Hematopoietic multipotent progenitor cell treated with erythropoietin and hydrocortisone succinate and interleukin-3 and kit ligand, for 15 days (in vitro differentiated cells): ENCODE data around the gene GRSF1.
"Not testable (repeated sequence)": the region's sequence is repeated elsewhere in the genome, so short reads cannot be mapped to it uniquely, and the experiment has no call there.

ENCODE experiments used
- DNase-seq: peaks from one replicate; pipeline ENCODE4 v3.0.0-alpha.2; 2015; ENCODE audit warnings: low spot score

The GRSF1 gene

DNA sequence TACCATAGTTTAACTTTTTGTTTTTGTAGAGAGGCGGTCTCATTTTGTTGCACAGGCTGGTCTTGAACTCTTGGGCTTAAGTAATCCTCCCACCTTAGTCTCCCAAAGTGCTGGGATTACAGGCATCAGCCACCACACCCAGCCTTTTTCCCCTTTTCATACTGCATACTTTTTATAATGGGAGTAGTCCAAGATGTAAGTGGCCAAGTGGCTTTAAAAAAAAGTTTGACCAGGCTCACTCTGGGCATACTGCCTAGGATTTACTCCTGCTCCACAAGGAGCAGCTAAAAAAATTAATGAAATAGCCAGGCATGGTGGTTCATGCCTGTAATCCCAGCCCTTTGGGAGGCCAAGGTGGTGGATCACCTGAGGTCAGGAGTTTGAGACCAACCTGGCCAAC, 6.0 kb downstream of the GRSF1 start:
- DNase-seq = no peak

GRCh38 chr4:70831293-70831692, 8.4 kb downstream of the GRSF1 start:
- no peak for DNase-seq

DNA sequence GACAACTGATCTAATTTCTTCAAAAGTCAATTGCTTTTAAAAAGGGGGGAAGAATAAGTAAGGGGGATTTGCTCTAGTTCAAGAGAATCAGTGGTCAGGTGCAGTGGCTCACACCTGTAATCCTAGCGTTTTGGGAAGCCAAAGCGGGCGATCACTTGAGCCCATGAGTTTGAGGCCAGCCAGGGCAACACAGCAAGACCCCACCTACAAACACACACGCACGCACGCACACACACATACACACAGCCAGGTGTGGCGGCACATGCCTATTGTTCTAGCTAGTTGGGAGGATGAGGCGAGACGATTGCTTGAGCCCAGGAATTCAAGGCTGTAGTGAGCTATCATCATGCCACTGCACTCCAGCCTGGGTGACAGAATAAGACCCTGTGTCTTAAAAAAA, 9.6 kb downstream of the GRSF1 start:
- no peak for DNase-seq

- no peak for DNase-seq
These were observed 10.2 kb downstream of the GRSF1 start for GRCh38 chr4:70829492-70829891.

GRCh38 chr4:70829015-70829414, 10.7 kb downstream of the GRSF1 start:
- DNase-seq = no peak

DNA sequence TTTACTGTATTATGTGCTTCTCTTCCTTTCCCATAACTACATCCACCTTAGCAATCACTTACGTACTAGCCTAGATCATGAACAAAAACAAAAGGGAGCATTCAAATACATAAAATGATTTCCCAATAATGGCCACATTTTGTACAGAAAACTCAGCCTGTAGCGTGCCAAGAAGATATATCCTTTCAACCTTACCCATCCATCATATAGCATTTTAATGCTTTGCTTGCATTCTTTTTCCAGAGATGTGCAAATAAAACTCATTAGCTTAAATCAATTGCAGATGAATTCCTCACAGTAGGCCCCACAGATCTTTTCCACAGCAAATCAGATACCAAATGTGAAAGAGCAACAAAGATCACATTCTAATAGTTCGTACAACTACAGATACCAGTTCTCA, 20.8 kb downstream of the GRSF1 start:
- DNase-seq = no peak

GRCh38 chr4:70818173-70818855, 21.4 kb downstream of the GRSF1 start:
- DNase-seq = no peak

DNA sequence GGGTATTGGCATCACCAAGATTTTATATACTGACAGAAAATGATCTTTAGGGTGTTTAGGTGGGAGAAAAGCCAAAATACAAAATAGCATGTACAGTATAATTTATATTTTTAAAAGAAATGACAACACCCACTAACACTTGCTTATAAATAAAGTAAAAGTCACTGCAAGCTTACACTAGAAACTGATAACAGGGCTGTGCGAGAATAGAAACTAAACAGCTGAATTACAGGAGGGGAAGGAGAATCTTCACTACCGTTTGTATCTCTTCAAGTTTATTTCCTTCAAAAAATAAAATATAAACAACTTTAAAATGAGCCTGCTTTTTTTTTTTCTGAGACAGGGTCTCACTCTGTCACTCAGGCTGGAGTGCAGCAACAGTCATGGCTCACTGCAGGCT, 22.8 kb downstream of the GRSF1 start:
- no peak for DNase-seq

- no peak for DNase-seq
These were observed 24.3 kb downstream of the GRSF1 start for GRCh38 chr4:70815370-70815769.

DNA sequence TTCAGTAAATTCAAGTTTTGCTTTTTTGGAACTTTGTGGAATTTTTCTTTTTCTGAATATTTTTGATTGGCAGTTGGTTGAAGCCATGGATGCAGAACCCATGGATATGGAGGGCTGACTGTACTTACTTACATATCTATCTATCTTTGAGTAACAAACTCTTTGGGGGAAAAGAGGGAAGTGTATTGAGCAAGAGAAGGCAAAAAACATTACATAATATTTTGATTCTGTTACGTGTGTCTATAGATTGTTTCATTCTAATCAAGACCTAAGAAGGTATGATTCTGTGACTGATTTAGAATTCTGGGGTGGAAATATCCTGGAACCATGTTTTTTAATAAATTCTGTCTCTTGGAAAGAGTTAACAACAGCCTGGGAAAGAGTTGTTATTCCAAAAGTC, 31.5 kb downstream of the GRSF1 start:
- DNase-seq = no peak

DNA sequence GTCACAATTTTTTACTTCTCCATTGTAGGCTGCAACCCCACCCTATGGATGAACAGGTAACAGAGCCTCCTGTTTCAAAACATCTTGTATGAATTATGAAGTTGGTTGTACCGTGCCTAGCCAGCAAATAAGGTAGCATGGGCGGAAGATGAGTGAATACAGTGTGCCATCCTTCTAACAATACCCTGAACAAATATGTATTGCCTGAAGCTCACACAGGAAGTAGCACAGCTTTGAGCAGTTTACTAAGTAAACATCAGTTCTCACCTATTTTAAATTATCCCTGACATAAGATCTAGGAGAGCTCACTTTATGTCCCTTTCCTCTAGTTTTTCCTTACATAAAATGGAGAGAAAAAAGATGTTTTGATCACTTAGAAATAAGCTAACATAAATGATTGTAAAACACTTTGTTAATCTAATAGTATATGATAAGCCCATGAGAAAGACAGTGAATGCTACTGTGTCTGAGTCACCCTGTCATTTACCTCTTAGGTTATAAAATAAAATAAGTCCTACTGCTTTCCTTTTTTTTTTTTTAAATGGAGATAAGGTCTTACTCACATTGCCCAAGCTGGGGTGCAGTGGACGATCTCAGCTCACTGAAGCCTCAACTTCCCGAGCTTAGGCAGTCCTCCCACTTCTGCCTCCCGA, 36.6 kb downstream of the GRSF1 start:
- no peak for DNase-seq

- DNase-seq = no peak
These were observed 38.4 kb downstream of the GRSF1 start for GRCh38 chr4:70801265-70801809.

GRCh38 chr4:70793626-70794025, 46.1 kb downstream of the GRSF1 start:
- DNase-seq = no peak

GRCh38 chr4:70788733-70789132, 51.0 kb downstream of the GRSF1 start:
- no peak for DNase-seq

- DNase-seq = no peak
These were observed 52.2 kb downstream of the GRSF1 start for GRCh38 chr4:70787496-70787895.

DNA sequence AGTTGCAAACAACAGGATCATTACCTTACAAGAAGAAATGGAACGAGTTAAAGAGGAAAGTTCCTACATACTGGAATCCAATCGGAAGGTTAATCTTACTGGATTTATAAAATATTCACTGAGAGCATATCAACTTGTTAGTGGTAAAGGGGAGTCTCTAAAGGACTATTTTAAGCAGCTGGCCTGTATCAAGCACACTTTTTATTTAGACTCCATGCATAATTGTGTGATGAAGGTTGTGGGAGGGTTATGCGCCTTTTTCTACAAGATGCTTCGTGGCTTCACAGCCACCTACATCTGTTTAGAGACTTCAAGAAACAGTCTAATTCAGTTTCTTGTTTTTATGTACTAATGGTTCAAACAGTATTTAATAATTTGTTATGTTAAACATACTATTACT, 56.6 kb downstream of the GRSF1 start:
- DNase-seq = no peak

- DNase-seq = no peak
These were observed 60.7 kb downstream of the GRSF1 start for GRCh38 chr4:70778888-70779422.

DNA sequence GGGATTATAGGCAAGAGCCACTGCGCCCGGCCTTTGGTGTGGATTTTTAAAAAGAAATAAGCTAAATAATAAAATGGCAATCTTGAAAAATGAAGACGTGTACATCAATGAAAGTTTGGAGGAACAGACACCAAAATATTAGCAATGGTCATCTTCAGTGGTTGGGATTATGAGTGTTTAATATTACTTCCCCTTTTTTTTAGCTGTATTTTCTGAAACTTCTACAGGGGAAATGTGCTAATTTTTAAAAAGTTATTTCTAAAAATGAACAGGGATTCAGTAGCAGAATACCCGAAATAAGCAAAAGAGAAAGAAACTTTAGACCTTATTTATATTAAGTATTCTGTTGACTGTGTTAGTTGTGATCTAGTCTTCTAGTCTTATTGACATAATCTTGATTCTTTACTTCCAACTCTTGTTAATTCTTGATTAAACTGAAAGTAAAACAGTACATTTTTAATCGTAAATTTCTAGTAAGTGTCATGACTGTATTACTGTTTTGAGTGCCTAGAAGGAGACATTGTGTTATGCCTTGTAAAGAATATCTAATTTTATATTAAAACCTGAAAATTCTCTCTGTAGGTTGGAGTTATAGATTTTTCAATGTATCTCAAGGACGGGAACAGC, 66.6 kb downstream of the GRSF1 start:
- no peak for DNase-seq

GRCh38 chr4:70769396-70769795, 70.3 kb downstream of the GRSF1 start:
- not testable (repeated sequence) for DNase-seq

- no peak for DNase-seq
These were observed 71.3 kb downstream of the GRSF1 start for GRCh38 chr4:70768301-70768948.
